SK-N-SH (cell line): Measurements from ENCODE around the gene DSE. TPM values are rescaled to one million over a fixed set of nuclear protein-coding genes. Genes with fewer than 3 reads are reported as not detected.

Source experiments
- CTCF ChIA-PET: fragments of 300-600, 350-600 bp; formaldehyde crosslinking; extraction: SDS; loops from one replicate; lab custom pipeline; 2021; lab: Yijun Ruan, JAX
- POLR2A ChIA-PET: fragments of 350-600 bp; sonication (Branson Sonifier 250); formaldehyde crosslinking; extraction: SDS; loops from one replicate; lab custom pipeline; 2020; ENCODE audit warnings: antibody characterized with exemption, inconsistent platforms; lab: Yijun Ruan, JAX
- DNase-seq: peaks from one replicate; pipeline ENCODE4 v3.0.0; 2012
- H2AFZ ChIP-seq: fragments of 200-600 bp; sonication (generic); 2 replicates; pipeline ENCODE4 v1.8.1; 2016; ENCODE audit warnings: antibody characterized with exemption, mild to moderate bottlenecking, low read depth
- H3F3A ChIP-seq: fragments of 200-600 bp; sonication (generic); replicated peaks from 2 replicates; pipeline ENCODE3; 2016; ENCODE audit warnings: antibody characterized with exemption, mild to moderate bottlenecking; ENCODE audit not compliant: insufficient read depth
- H3K27ac ChIP-seq, 2 experiments: fragments of 200-500 bp in 1 of 2; fragments of 200-600 bp in 1 of 2; sonication (Bioruptor generic) in 1 of 2; sonication (generic), shearing (Covaris generic) in 1 of 2; 2 replicates each; pipeline versions ENCODE4 v1.5.1 to v1.6.1; 2014 to 2016; ENCODE audit warnings: low read depth in 2 of 2, inconsistent platforms in 1 of 2, low read length in 1 of 2, mild to moderate bottlenecking in 1 of 2, mixed read lengths in 1 of 2
- H3K27me3 ChIP-seq: fragments of 200-600 bp; sonication (generic), shearing (Covaris generic); 2 replicates; pipeline ENCODE4 v1.6.1; 2016; ENCODE audit warnings: mixed run types; ENCODE audit not compliant: insufficient read depth
- H3K36me3 ChIP-seq, 2 experiments: fragments of 200-500 bp in 1 of 2; fragments of 200-600 bp in 1 of 2; sonication (Bioruptor generic) in 1 of 2; sonication (generic) in 1 of 2; replicated peaks in 1 of 2; 2 replicates each; pipeline versions ENCODE3 to v1.5.1; 2014 to 2016; ENCODE audit warnings: low read length in 1 of 2, mild to moderate bottlenecking in 1 of 2; ENCODE audit not compliant: insufficient read depth in 2 of 2, control insufficient read depth in 1 of 2
- H3K4me1 ChIP-seq, 2 experiments: fragments of 200-500 bp in 1 of 2; fragments of 200-600 bp in 1 of 2; sonication (Bioruptor generic) in 1 of 2; sonication (generic), shearing (Covaris generic) in 1 of 2; 2 replicates each; pipeline versions ENCODE4 v1.5.1 to v1.6.1; 2014 to 2016; ENCODE audit warnings: low read depth in 1 of 2, low read length in 1 of 2, mixed run types in 1 of 2; ENCODE audit not compliant: insufficient read depth in 2 of 2, control insufficient read depth in 1 of 2
- H3K4me2 ChIP-seq: fragments of 200-600 bp; sonication (generic), shearing (Covaris generic); 2 replicates; pipeline ENCODE4 v1.6.1; 2017; ENCODE audit warnings: mixed run types
- H3K4me3 ChIP-seq, 2 experiments: fragments of 200-500 bp in 1 of 2; fragments of 200-600 bp in 1 of 2; sonication (Bioruptor generic) in 1 of 2; sonication (generic), shearing (Covaris generic) in 1 of 2; 2 replicates each; pipeline versions ENCODE4 v1.5.1 to v1.8.1; 2014 to 2016; ENCODE audit warnings: low read depth in 2 of 2, inconsistent platforms in 1 of 2, low read length in 1 of 2, mild to moderate bottlenecking in 1 of 2, mixed read lengths in 1 of 2, moderate library complexity in 1 of 2
- H3K79me2 ChIP-seq: fragments of 200-600 bp; sonication (generic); 2 replicates; pipeline ENCODE4 v1.8.1; 2017; ENCODE audit warnings: mild to moderate bottlenecking; ENCODE audit not compliant: insufficient read depth
- H3K9ac ChIP-seq: fragments of 200-600 bp; sonication (generic); 2 replicates; pipeline ENCODE4 v1.6.1; 2017; ENCODE audit warnings: mixed run types
- H3K9me2 ChIP-seq: fragments of 200-600 bp; sonication (generic); 2 replicates; pipeline ENCODE4 v1.6.1; 2017; ENCODE audit warnings: mixed run types
- H3K9me3 ChIP-seq: fragments of 200-600 bp; sonication (generic); 2 replicates; pipeline ENCODE4 v1.6.1; 2017; ENCODE audit warnings: mixed run types, mild to moderate bottlenecking, moderate library complexity
- H4K20me1 ChIP-seq: fragments of 200-600 bp; sonication (generic); 2 replicates; pipeline ENCODE4 v1.6.1; 2017; ENCODE audit warnings: mild to moderate bottlenecking, mixed run types; ENCODE audit not compliant: insufficient read depth
- CHD2 ChIP-seq: fragments of 150-350 bp; IDR thresholded peaks from 2 replicates; pipeline ENCODE4 v1.6.1; 2018; ENCODE audit warnings: low read length; ENCODE audit not compliant: partially characterized antibody
- FOSL2 ChIP-seq: IDR thresholded peaks from 2 replicates; pipeline ENCODE4 v1.4.0; 2012; ENCODE audit warnings: low read depth, mild to moderate bottlenecking, moderate library complexity, borderline replicate concordance
- FOXJ3 ChIP-seq: sonication (generic); formaldehyde crosslinking; IDR thresholded peaks from 2 replicates; pipeline ENCODE4 v1.5.1; 2020; ENCODE audit warnings: mild to moderate bottlenecking, missing genetic modification reagents
- FOXM1 ChIP-seq: IDR thresholded peaks from 2 replicates; pipeline ENCODE4 v1.4.0; 2012; ENCODE audit warnings: low read depth, mild to moderate bottlenecking
- IRF3 ChIP-seq: fragments of 150-350 bp; IDR thresholded peaks from 2 replicates; pipeline ENCODE4 v1.6.1; 2016; ENCODE audit warnings: mild to moderate bottlenecking, low read depth, low read length
- JUND ChIP-seq: IDR thresholded peaks from 2 replicates; pipeline ENCODE4 v1.4.0; 2012
- RAD21 ChIP-seq: IDR thresholded peaks from 2 replicates; pipeline ENCODE4 v1.6.1; 2012; ENCODE audit warnings: mild to moderate bottlenecking, low read length
- RXRA ChIP-seq: IDR thresholded peaks from 2 replicates; pipeline ENCODE4 v1.4.0; 2012; ENCODE audit warnings: low read depth, mild to moderate bottlenecking, borderline replicate concordance
- TAF1 ChIP-seq: IDR thresholded peaks from 2 replicates; pipeline ENCODE4 v1.6.1; 2012; ENCODE audit warnings: low read depth, mild to moderate bottlenecking, low read length, moderate library complexity, borderline replicate concordance
- TCF12 ChIP-seq: IDR thresholded peaks from 2 replicates; pipeline ENCODE4 v1.4.0; 2012
- TEAD4 ChIP-seq: IDR thresholded peaks from 2 replicates; pipeline ENCODE4 v1.4.0; 2012; ENCODE audit warnings: mild to moderate bottlenecking, borderline replicate concordance; ENCODE audit not compliant: insufficient read depth
- USF1 ChIP-seq: IDR thresholded peaks from 2 replicates; pipeline ENCODE4 v1.4.0; 2012; ENCODE audit warnings: low read depth, borderline replicate concordance
- WGBS: methylation state at CpG from one replicate; pipeline ENCODE4 v1.1.6; 2017; ENCODE audit warnings: low lambda C conversion rate; 5-methylcytosine and 5-hydroxymethylcytosine counted together
- polyA plus RNA-seq, 3 experiments: library from polyadenylated mRNA; depleted of rRNA; stranded (reverse); fragments of >200 nt; gene quantifications; 2 replicates each; pipeline ENCODE4 v1.2.3, GENCODE V29; 2012
- TF ChIP-seq, protein P1 (sequence below): IDR thresholded peaks from 2 replicates; pipeline ENCODE4 v1.4.0; 2012; ENCODE audit warnings: low read depth
- TF ChIP-seq, protein P2 (sequence below): fragments of 150-350 bp; IDR thresholded peaks from 2 replicates; pipeline ENCODE4 v1.6.1; 2017; ENCODE audit warnings: antibody characterized with exemption, low read length, low read depth, borderline replicate concordance

The DSE gene
- polyA plus RNA-seq, 1 of the 3 experiments (the other 2 are of a cell fraction), result 12.7 TPM

- no peak overlapping the region for H2AFZ ChIP-seq
- H3K27ac ChIP-seq, result no peak overlapping the region
- no peaks in the 10 kb centered on the region for H3K36me3 ChIP-seq
- peaks cover 0 to 11% of the 10 kb centered on the region in 2 experiments; a peak in 1 of 4 replicates for H3K4me1 ChIP-seq
- no peaks in the 10 kb centered on the region for H3K9me3 ChIP-seq
- H3K9me2 ChIP-seq, result no peaks in the 10 kb centered on the region
- H3K79me2 ChIP-seq, result no peaks in the 10 kb centered on the region
- DNase-seq, result no peak
- ChIA-PET POLR2A (no interaction called here), CTCF (interaction anchor here (1.1 kb wide), 1 partner anchor 74 kb away, joined by 4 read pairs; no protein-coding TSS in a partner anchor)
- no peaks in the 10 kb centered on the region for H3K27me3 ChIP-seq
- no peak overlapping the region for H3K4me2 ChIP-seq
- WGBS, result 66% methylated on average over 2 of the region's 2 CpGs
- H4K20me1 ChIP-seq, result no peaks in the 10 kb centered on the region
- H3F3A ChIP-seq, result peaks cover 7% of the 10 kb centered on the region
- TF ChIP-seq, protein P1, sequence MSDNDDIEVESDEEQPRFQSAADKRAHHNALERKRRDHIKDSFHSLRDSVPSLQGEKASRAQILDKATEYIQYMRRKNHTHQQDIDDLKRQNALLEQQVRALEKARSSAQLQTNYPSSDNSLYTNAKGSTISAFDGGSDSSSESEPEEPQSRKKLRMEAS, result no peak
- TF ChIP-seq FOXM1 (no peak), TEAD4 (no peak), TAF1 (no peak), CHD2 (no peak)
- H3K4me3 ChIP-seq, result no peak overlapping the region
- H3K9ac ChIP-seq, result no peak overlapping the region
Measured at GRCh38 chr6:116362276-116362675, 8.5 kb upstream of the DSE start.

GRCh38 chr6:116363759-116364158, 7.0 kb upstream of the DSE start:
- 0 out of 2 replicates have a peak overlapping the region, but pooled peaks have one; percentile 22 for H3K9ac ChIP-seq
- H2AFZ ChIP-seq, result 0 out of 2 replicates have a peak overlapping the region, but pooled peaks have one; percentile 27
- POLR2A ChIA-PET, result no interaction called here
- no peaks in the 10 kb centered on the region for H3K36me3 ChIP-seq
- H3K27me3 ChIP-seq, result no peaks in the 10 kb centered on the region
- H3K9me2 ChIP-seq, result no peaks in the 10 kb centered on the region
- peak overlapping the region; percentile 47; the same call in 1 of the 2 replicates for H3K4me2 ChIP-seq
- no peak for DNase-seq
- TF ChIP-seq IRF3, result no peak
- TF ChIP-seq FOXJ3 (CRISPR knock-in tag), result no peak
- TF ChIP-seq FOSL2, result peak; percentile 42; the same call in 1 of the 2 replicates
- TF ChIP-seq, protein P2, sequence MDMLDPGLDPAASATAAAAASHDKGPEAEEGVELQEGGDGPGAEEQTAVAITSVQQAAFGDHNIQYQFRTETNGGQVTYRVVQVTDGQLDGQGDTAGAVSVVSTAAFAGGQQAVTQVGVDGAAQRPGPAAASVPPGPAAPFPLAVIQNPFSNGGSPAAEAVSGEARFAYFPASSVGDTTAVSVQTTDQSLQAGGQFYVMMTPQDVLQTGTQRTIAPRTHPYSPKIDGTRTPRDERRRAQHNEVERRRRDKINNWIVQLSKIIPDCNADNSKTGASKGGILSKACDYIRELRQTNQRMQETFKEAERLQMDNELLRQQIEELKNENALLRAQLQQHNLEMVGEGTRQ, result no peak
- TF ChIP-seq USF1, result no peak
- no peak for TF ChIP-seq RXRA
- peak; percentile 6; the same call in 1 of the 2 replicates for TF ChIP-seq TCF12
- TF ChIP-seq JUND, result peak; percentile 78
- no peak for TF ChIP-seq RAD21
- TF ChIP-seq, all 33 proteins: peak for 3
- Histone ChIP-seq H3K4me1 (peaks cover 0 to 11% of the 10 kb centered on the region in 2 experiments; a peak in 1 of 4 replicates), H3F3A (peaks cover 7% of the 10 kb centered on the region), H3K79me2 (no peaks in the 10 kb centered on the region), H3K9me3 (no peaks in the 10 kb centered on the region), H3K27ac (no peak overlapping the region), H4K20me1 (no peaks in the 10 kb centered on the region), H3K4me3 (no peak overlapping the region)
- CTCF ChIA-PET, result no interaction called here
